Keratinocyte (primary cell): ENCODE data around the gene MLLT6. TPM values are rescaled to one million over a fixed set of nuclear protein-coding genes. Genes with fewer than 3 reads are reported as not detected.

Source experiments
- DNase-seq: peaks from one replicate; pipeline ENCODE4 v3.0.0-alpha.2; 2011; ENCODE audit warnings: low read depth, missing footprints, low spot score
- FAIRE-seq: peaks from 2 replicates; lab custom pipeline; 2011; peaks lifted over from hg19 to GRCh38; lab: Jason Lieb, UNC
- H2AFZ ChIP-seq: 2 replicates; pipeline ENCODE4 v1.6.0; 2012; ENCODE audit warnings: low read length, control low read depth, inconsistent platforms; ENCODE audit not compliant: control insufficient read depth
- H3K27ac ChIP-seq: 2 replicates; pipeline ENCODE4 v1.5.1; 2011; ENCODE audit warnings: low read length; ENCODE audit not compliant: control insufficient read depth, insufficient read depth
- H3K27me3 ChIP-seq: 3 replicates; pipeline ENCODE4 v1.6.0; 2011; ENCODE audit warnings: low read length; ENCODE audit not compliant: control insufficient read depth, insufficient read depth; ENCODE audit errors: extremely low read depth
- H3K36me3 ChIP-seq, 2 experiments: 2 replicates in 1 of 2; 3 replicates in 1 of 2; pipeline ENCODE4 v1.5.1; 2011; ENCODE audit warnings: low read length in 2 of 2, mild to moderate bottlenecking in 1 of 2; ENCODE audit not compliant: control insufficient read depth in 2 of 2, insufficient read depth in 2 of 2; ENCODE audit errors: extremely low read depth in 1 of 2
- H3K4me1 ChIP-seq: 3 replicates; pipeline ENCODE4 v1.5.1; 2011; ENCODE audit warnings: low read length; ENCODE audit not compliant: control insufficient read depth, insufficient read depth; ENCODE audit errors: extremely low read depth
- H3K4me2 ChIP-seq: 3 replicates; pipeline ENCODE4 v1.6.0; 2011; ENCODE audit warnings: low read depth, low read length; ENCODE audit not compliant: control insufficient read depth, insufficient read depth; ENCODE audit errors: extremely low read depth
- H3K4me3 ChIP-seq, 3 experiments: fragments of 200-600 bp in 1 of 3; sonication (generic) in 1 of 3; 2 replicates in 2 of 3; 3 replicates in 1 of 3; pipeline ENCODE4 v1.5.1; 2011 to 2016; ENCODE audit warnings: low read length in 3 of 3, mild to moderate bottlenecking in 3 of 3, control low read depth in 2 of 3, inconsistent platforms in 1 of 3, low read depth in 1 of 3, mixed read lengths in 1 of 3, mixed run types in 1 of 3, moderate library complexity in 1 of 3; ENCODE audit not compliant: control insufficient read depth in 2 of 3, insufficient read depth in 2 of 3; ENCODE audit errors: extremely low read depth in 1 of 3
- H3K79me2 ChIP-seq: 2 replicates; pipeline ENCODE4 v1.6.0; 2012; ENCODE audit warnings: low read length; ENCODE audit not compliant: control insufficient read depth, insufficient read depth
- H3K9ac ChIP-seq: 3 replicates; pipeline ENCODE4 v1.6.0; 2011; ENCODE audit warnings: low read length; ENCODE audit not compliant: control insufficient read depth, insufficient read depth; ENCODE audit errors: extremely low read depth
- H3K9me1 ChIP-seq: 3 replicates; pipeline ENCODE4 v1.6.0; 2011; ENCODE audit warnings: low read length; ENCODE audit not compliant: control insufficient read depth, insufficient read depth; ENCODE audit errors: extremely low read depth
- H3K9me3 ChIP-seq: 2 replicates; pipeline ENCODE4 v1.5.1; 2012; ENCODE audit warnings: low read depth, low read length; ENCODE audit not compliant: control insufficient read depth
- H4K20me1 ChIP-seq: 3 replicates; pipeline ENCODE4 v1.6.0; 2011; ENCODE audit warnings: low read length; ENCODE audit not compliant: control insufficient read depth, insufficient read depth; ENCODE audit errors: extremely low read depth
- CTCF ChIP-seq, 3 experiments: IDR thresholded peaks in 1 of 3; conservative IDR thresholded peaks in 1 of 3; optimal IDR thresholded peaks in 1 of 3; 2 replicates in 2 of 3; 3 replicates in 1 of 3; pipeline versions ENCODE3 to v1.5.1; 2011; ENCODE audit warnings: low read length in 3 of 3, mild to moderate bottlenecking in 3 of 3, moderate library complexity in 2 of 3, control low read depth in 1 of 3, inconsistent platforms in 1 of 3; ENCODE audit not compliant: insufficient read depth in 2 of 3; ENCODE audit errors: extremely low read depth in 1 of 3
- EZH2 ChIP-seq: IDR thresholded peaks from one replicate; pipeline ENCODE4 v1.6.1; 2012; ENCODE audit warnings: inconsistent platforms, mild to moderate bottlenecking, low read length, moderate library complexity
- dilution Hi-C: fragments of 300-500 bp; cut with MboI; formaldehyde crosslinking; loops from one replicate; pipeline ENCODE4 v1.7.0; 2020; ENCODE audit warnings: low sequenced_read_pairs; ENCODE audit not compliant: extremely low pct_ligation_motif_present
- polyA plus RNA-seq, 5 experiments: library from polyadenylated mRNA; depleted of rRNA in 3 of 5; stranded (reverse) in 3 of 5; stranded (forward) in 1 of 5; unstranded in 1 of 5; fragments of >200 nt; gene quantifications; 1 replicate in 1 of 5; 2 replicates in 3 of 5; 3 replicates in 1 of 5; pipeline versions ENCODE4 v1.2.1 to v1.2.3, GENCODE V29; 2011 to 2012; ENCODE audit warnings: missing spikeins in 2 of 5, low read depth in 1 of 5, low replicate concordance in 1 of 5

Gene MLLT6
- polyA plus RNA-seq, 1 donor (not counting 4 experiments of a cell fraction or from before 2014, with no cell fraction given) = 17.4 TPM

GRCh38 chr17:38717139-38717745 lies 12.2 kb downstream of the MLLT6 start:
- Histone ChIP-seq H2AFZ (no peak overlapping the region), H3K36me3 (peaks cover 14 to 37% of the 10 kb centered on the region in 2 experiments), H3K9me3 (no peaks in the 10 kb centered on the region), H3K4me2 (no peak overlapping the region), H3K9me1 (no peaks in the 10 kb centered on the region), H3K79me2 (no peaks in the 10 kb centered on the region), H3K4me3 (no peak overlapping the region), H3K27ac (no peak overlapping the region), H3K9ac (no peak overlapping the region), H4K20me1 (no peaks in the 10 kb centered on the region), H3K4me1 (peaks cover 4% of the 10 kb centered on the region), H3K27me3 (no peaks in the 10 kb centered on the region)
- dilution Hi-C loops = no loop called here
- no peak for TF ChIP-seq EZH2
- TF ChIP-seq CTCF (optimal IDR thresholded peaks at IDR 0.05 in 1 of 3, IDR thresholded peaks at IDR 0.05 in 1 of 3, conservative IDR thresholded peaks at IDR 0.05 in 1 of 3; ENCODE audit: extremely low read depth in 1 of 3, insufficient read depth in 2 of 3, low read length in 3 of 3) = no peak
- FAIRE-seq = no peak
- DNase-seq = no peak

- H3K4me2 ChIP-seq = no peak overlapping the region
- no peak overlapping the region for H3K27ac ChIP-seq
- H3K9me3 ChIP-seq = no peaks in the 10 kb centered on the region
- DNase-seq = no peak
- no peak for FAIRE-seq
- H3K36me3 ChIP-seq = peaks cover 4 to 21% of the 10 kb centered on the region in 2 experiments
- no peaks in the 10 kb centered on the region for H3K79me2 ChIP-seq
- TF ChIP-seq CTCF (optimal IDR thresholded peaks at IDR 0.05 in 1 of 3, IDR thresholded peaks at IDR 0.05 in 1 of 3, conservative IDR thresholded peaks at IDR 0.05 in 1 of 3; ENCODE audit: extremely low read depth in 1 of 3, insufficient read depth in 2 of 3, low read length in 3 of 3) (no peak), EZH2 (no peak)
- peaks cover 4% of the 10 kb centered on the region for H3K4me1 ChIP-seq
- no peaks in the 10 kb centered on the region for H3K9me1 ChIP-seq
- H3K4me3 ChIP-seq = no peak overlapping the region
- H2AFZ ChIP-seq = no peak overlapping the region
- no peak overlapping the region for H3K9ac ChIP-seq
- dilution Hi-C loops = no loop called here
- no peaks in the 10 kb centered on the region for H3K27me3 ChIP-seq
- H4K20me1 ChIP-seq = no peaks in the 10 kb centered on the region
These were observed 14.3 kb downstream of the MLLT6 start for GRCh38 chr17:38719289-38719942.
